Activated T-cell treated with anti-CD3 and anti-CD28 coated beads, Interleukin-2, amount 50 U/mL, for 24 hours (primary cell): ENCODE measurements around the gene KIF26B.

Experiments
- DNase-seq: peaks from one replicate; pipeline ENCODE4 v3.0.0-alpha.2; 2020
- H3K27ac Mint-ChIP-seq: 2 replicates; pipeline ENCODE4 v1.8.0; 2020; ENCODE audit warnings: mild to moderate bottlenecking, mixed read lengths
- H3K27me3 Mint-ChIP-seq: 2 replicates; pipeline ENCODE4 v1.8.0; 2020; ENCODE audit warnings: mixed read lengths
- H3K36me3 Mint-ChIP-seq: 2 replicates; pipeline ENCODE4 v1.8.0; 2020; ENCODE audit warnings: low read depth, mixed read lengths
- H3K4me1 Mint-ChIP-seq: 2 replicates; pipeline ENCODE4 v1.8.0; 2020; ENCODE audit warnings: low read depth, mixed read lengths
- H3K4me3 Mint-ChIP-seq: 2 replicates; pipeline ENCODE4 v1.8.0; 2020; ENCODE audit warnings: mild to moderate bottlenecking, moderate library complexity, mixed read lengths
- H3K9me3 Mint-ChIP-seq: 2 replicates; pipeline ENCODE4 v1.8.0; 2020; ENCODE audit warnings: mixed read lengths

The KIF26B gene

GRCh38 chr1:245373131-245373530 is 218.3 kb downstream of the KIF26B start:
- no peak for DNase-seq
- Mint-ChIP-seq H3K4me3 (no peak overlapping the region), H3K27ac (no peak overlapping the region), H3K4me1 (peaks cover 17% of the 10 kb centered on the region), H3K27me3 (no peaks in the 10 kb centered on the region), H3K9me3 (no peaks in the 10 kb centered on the region), H3K36me3 (no peaks in the 10 kb centered on the region)

GRCh38 chr1:245375789-245376460 is 221.1 kb downstream of the KIF26B start:
- Mint-ChIP-seq H3K4me3 (no peak overlapping the region), H3K27me3 (no peaks in the 10 kb centered on the region), H3K36me3 (no peaks in the 10 kb centered on the region), H3K4me1 (peaks cover 36% of the 10 kb centered on the region), H3K9me3 (no peaks in the 10 kb centered on the region), H3K27ac (no peak overlapping the region)
- no peak for DNase-seq

GRCh38 chr1:245377854-245378253 is 223.1 kb downstream of the KIF26B start:
- H3K4me1 Mint-ChIP-seq: peaks cover 36% of the 10 kb centered on the region
- no peaks in the 10 kb centered on the region for H3K9me3 Mint-ChIP-seq
- no peaks in the 10 kb centered on the region for H3K27me3 Mint-ChIP-seq
- H3K27ac Mint-ChIP-seq: no peak overlapping the region
- no peak for DNase-seq
- no peaks in the 10 kb centered on the region for H3K36me3 Mint-ChIP-seq
- no peak overlapping the region for H3K4me3 Mint-ChIP-seq

GRCh38 chr1:245378311-245378722 is 223.5 kb downstream of the KIF26B start:
- Mint-ChIP-seq H3K36me3 (no peaks in the 10 kb centered on the region), H3K27me3 (no peaks in the 10 kb centered on the region), H3K4me1 (peaks cover 36% of the 10 kb centered on the region), H3K4me3 (no peak overlapping the region), H3K9me3 (no peaks in the 10 kb centered on the region), H3K27ac (peak overlapping the region; percentile 61)
- DNase-seq: no peak

GRCh38 chr1:245378745-245379144 is 224.0 kb downstream of the KIF26B start:
- Mint-ChIP-seq H3K4me3 (no peak overlapping the region), H3K27me3 (no peaks in the 10 kb centered on the region), H3K36me3 (no peaks in the 10 kb centered on the region), H3K27ac (no peak overlapping the region), H3K4me1 (peaks cover 36% of the 10 kb centered on the region), H3K9me3 (no peaks in the 10 kb centered on the region)
- DNase-seq: no peak

- DNase-seq: no peak
- no peak overlapping the region for H3K27ac Mint-ChIP-seq
- peaks cover 35% of the 10 kb centered on the region for H3K4me1 Mint-ChIP-seq
- no peaks in the 10 kb centered on the region for H3K36me3 Mint-ChIP-seq
- peaks cover 4% of the 10 kb centered on the region for H3K27me3 Mint-ChIP-seq
- no peaks in the 10 kb centered on the region for H3K9me3 Mint-ChIP-seq
- H3K4me3 Mint-ChIP-seq: no peak overlapping the region
Observed at GRCh38 chr1:245380790-245381535, 226.2 kb downstream of the KIF26B start.

GRCh38 chr1:245382981-245383380 is 228.2 kb downstream of the KIF26B start:
- Mint-ChIP-seq H3K36me3 (no peaks in the 10 kb centered on the region), H3K4me1 (peaks cover 21% of the 10 kb centered on the region), H3K9me3 (no peaks in the 10 kb centered on the region), H3K4me3 (no peak overlapping the region), H3K27ac (no peak overlapping the region), H3K27me3 (peaks cover 4% of the 10 kb centered on the region)
- no peak for DNase-seq

- peaks cover 4% of the 10 kb centered on the region for H3K27me3 Mint-ChIP-seq
- H3K4me3 Mint-ChIP-seq: no peak overlapping the region
- H3K9me3 Mint-ChIP-seq: no peaks in the 10 kb centered on the region
- no peaks in the 10 kb centered on the region for H3K36me3 Mint-ChIP-seq
- DNase-seq: no peak
- peaks cover 15% of the 10 kb centered on the region for H3K4me1 Mint-ChIP-seq
- no peak overlapping the region for H3K27ac Mint-ChIP-seq
Observed at GRCh38 chr1:245383396-245384330, 228.9 kb downstream of the KIF26B start.

- H3K4me3 Mint-ChIP-seq: no peak overlapping the region
- H3K4me1 Mint-ChIP-seq: no peaks in the 10 kb centered on the region
- H3K27ac Mint-ChIP-seq: no peak overlapping the region
- H3K27me3 Mint-ChIP-seq: peaks cover 4% of the 10 kb centered on the region
- H3K36me3 Mint-ChIP-seq: no peaks in the 10 kb centered on the region
- DNase-seq: no peak
- H3K9me3 Mint-ChIP-seq: no peaks in the 10 kb centered on the region
Observed at GRCh38 chr1:245386297-245386971, 231.6 kb downstream of the KIF26B start.

- Mint-ChIP-seq H3K4me1 (no peaks in the 10 kb centered on the region), H3K27me3 (peaks cover 4% of the 10 kb centered on the region), H3K27ac (no peak overlapping the region), H3K4me3 (no peak overlapping the region), H3K9me3 (no peaks in the 10 kb centered on the region), H3K36me3 (no peaks in the 10 kb centered on the region)
- DNase-seq: no peak
Observed at GRCh38 chr1:245388687-245389086, 233.9 kb downstream of the KIF26B start.

- Mint-ChIP-seq H3K9me3 (no peaks in the 10 kb centered on the region), H3K4me1 (no peaks in the 10 kb centered on the region), H3K36me3 (no peaks in the 10 kb centered on the region), H3K27ac (no peak overlapping the region), H3K4me3 (no peak overlapping the region), H3K27me3 (peaks cover 4% of the 10 kb centered on the region)
- no peak for DNase-seq
Observed at GRCh38 chr1:245389873-245390272, 235.1 kb downstream of the KIF26B start.

- Mint-ChIP-seq H3K4me1 (no peaks in the 10 kb centered on the region), H3K9me3 (no peaks in the 10 kb centered on the region)
Observed at GRCh38 chr1:245390975-245391374, 236.2 kb downstream of the KIF26B start.

GRCh38 chr1:245393694-245394093 is 238.9 kb downstream of the KIF26B start:
- no peak for DNase-seq
- no peak overlapping the region for H3K4me3 Mint-ChIP-seq
- no peaks in the 10 kb centered on the region for H3K4me1 Mint-ChIP-seq
- H3K36me3 Mint-ChIP-seq: no peaks in the 10 kb centered on the region
- peaks cover 4% of the 10 kb centered on the region for H3K27me3 Mint-ChIP-seq
- H3K27ac Mint-ChIP-seq: no peak overlapping the region
- no peaks in the 10 kb centered on the region for H3K9me3 Mint-ChIP-seq

More at GRCh38 chr1:245390975-245391374, 236.2 kb downstream of the KIF26B start:
- H3K36me3 Mint-ChIP-seq: no peaks in the 10 kb centered on the region
- DNase-seq: no peak
- H3K4me3 Mint-ChIP-seq: no peak overlapping the region
- no peak overlapping the region for H3K27ac Mint-ChIP-seq
- H3K27me3 Mint-ChIP-seq: no peaks in the 10 kb centered on the region

- Mint-ChIP-seq H3K4me3 (no peak overlapping the region), H3K4me1 (no peaks in the 10 kb centered on the region), H3K9me3 (no peaks in the 10 kb centered on the region), H3K36me3 (no peaks in the 10 kb centered on the region), H3K27ac (no peak overlapping the region), H3K27me3 (peaks cover 4% of the 10 kb centered on the region)
- no peak for DNase-seq
Observed at GRCh38 chr1:245395680-245396079, 240.9 kb downstream of the KIF26B start.
